Fibroblast of skin of left biceps (primary cell): Measurements from ENCODE around the gene DPF1.

Source experiments
- DNase-seq, 2 experiments: peaks; one replicate each; pipeline ENCODE4 v3.0.0-alpha.2; 2013; ENCODE audit warnings: low read depth in 2 of 2

DPF1 gene

DNA sequence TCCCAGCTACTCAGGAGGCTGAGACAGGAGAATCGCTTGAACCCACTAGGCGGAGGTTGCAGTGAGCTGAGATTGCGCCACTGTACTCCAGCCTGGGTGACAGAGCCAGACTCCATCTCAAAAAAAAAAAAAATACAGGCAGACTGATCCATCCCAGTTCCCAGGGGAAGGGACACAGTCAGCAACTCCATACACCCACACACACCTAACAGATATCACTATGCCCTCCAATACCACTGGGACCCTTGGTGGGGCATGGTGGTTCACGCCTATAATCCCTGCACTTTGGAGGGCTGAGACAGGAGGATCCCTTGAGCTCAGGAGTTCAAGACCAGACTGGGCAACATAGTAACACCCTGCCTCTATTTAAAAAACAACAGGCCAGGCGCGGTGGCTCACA is 2.6 kb downstream of the DPF1 start:
- DNase-seq = no peak

DNA sequence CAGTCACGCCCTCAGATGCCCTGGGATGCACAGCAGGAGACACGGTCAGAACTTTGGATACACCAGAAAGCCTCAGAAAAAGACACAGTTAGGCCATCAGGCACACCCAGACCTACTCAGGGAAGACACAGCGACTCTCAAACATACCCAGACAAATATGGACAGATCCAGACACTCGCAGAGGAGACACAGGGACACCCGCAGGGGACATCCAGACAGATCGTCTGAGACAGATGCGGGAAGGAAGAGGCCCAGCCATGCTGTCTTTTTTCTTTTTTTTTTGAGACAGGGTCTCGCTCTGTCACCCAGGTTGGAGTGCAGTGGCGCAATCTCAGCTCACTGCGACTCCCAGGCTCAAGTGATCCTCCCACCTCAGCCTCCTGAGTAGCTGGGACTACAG is 4.8 kb downstream of the DPF1 start:
- no peak for DNase-seq

DNA sequence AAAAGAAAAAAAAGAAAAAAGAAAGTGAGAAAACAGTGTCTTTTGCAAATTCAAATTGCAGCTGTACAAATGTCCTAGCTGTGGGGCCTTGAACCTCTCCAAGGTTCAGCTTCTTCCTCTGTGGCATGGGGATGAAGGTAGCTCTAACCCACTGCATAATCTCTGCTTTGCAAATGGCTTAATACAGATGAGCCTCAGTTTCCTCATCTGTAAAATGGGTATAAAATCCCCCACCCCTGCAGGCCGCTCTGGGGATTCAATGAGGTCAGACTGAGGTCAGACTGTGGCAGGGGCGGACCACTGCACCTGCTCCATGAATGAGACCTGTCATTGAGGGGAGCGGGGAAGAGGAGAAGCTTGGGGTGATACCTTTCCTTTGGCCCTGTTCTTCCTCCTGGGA is 5.8 kb downstream of the DPF1 start:
- no peak for DNase-seq

DNA sequence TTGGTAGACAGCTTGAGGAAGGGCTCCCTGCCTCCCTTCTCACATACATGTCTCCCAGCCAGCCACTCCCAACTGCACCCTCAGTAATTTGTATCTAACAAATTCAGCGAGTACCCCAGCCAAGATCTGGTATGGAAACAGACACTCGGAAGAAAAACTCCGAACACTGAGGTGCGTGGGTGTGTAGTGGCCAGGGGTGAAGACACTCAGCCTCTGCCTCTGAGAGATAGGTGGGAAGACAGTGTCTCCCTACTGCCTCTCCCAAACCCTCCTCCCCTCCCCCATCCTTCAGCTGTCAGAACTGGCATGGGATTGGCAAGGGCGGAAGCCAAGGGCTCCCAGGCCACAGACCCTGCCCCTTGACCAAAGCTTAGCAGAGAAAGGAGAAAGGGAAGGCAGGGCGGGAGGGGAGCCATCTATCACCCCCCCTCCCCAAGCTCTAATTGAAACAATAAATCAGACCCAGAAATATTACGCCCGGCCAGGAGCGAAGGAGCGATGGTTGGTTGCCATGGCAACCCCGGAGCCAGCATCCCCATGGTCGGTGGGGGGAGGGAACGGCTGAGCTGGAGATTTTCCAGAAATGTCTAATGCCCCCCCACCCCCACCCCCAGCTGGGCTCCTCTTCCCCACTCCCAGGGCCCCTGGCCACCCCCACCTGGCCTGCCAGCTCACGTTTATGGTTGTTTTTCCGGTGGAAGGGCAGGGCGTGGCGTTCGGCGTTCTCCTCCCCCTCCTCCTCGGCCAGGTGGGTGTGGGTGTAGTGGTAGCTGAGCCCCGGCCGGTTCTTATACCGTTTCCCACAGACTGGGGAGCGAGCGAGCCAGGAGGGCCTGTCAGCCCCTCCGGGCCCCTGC is 7.0 kb downstream of the DPF1 start:
- DNase-seq = no peak

DNA sequence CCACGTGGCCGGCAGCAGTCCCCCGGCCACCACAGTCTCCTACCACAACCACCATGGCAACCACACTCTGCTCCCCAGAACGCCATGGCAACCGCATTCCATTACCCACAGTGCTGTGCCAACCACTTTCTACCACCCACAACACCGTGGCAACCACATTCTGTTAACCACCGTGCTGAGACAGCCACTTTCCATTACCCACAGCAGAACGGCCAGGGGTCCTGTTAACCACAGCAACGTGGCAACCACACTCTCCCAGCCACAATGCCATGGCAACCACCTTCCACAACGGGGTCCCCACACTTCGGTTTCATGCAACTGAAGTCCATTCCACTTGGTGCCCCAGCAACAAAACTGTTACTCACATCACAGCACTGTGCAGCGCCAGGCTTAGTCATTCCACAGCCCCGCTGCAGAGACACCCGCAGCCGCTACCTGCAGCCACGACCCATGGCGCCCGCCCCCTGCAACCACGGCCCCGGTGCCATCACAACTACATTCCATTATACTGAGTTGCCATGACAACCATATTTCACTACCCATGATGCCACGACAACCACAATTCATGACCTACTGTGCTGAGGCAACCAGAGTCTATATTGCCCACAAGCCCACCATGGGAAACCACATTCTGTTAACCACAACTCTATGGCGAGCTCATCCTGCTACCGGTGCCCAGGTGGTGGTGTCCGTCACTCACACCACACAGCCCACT is 10.0 kb downstream of the DPF1 start:
- no peak for DNase-seq

DNA sequence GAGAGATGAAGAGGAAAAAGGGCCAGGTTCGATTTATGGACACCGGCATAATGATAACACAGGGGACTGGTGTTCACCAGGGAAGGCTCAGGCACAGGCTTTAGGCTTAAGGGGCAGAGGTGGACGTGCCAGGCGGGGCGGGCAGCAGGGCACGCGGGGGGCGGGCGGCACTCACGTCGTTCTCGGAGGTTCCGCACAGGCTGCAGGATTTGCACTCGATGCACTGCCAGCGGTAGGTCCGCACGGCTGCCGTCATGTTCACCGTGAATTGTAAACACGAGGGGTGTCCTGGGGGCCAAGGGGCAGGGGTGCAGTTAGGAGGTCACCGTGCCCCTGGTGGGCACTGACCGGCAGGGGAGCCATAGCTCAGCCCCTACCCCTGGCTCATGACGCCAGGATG is 10.6 kb downstream of the DPF1 start:
- no peak for DNase-seq

DNA sequence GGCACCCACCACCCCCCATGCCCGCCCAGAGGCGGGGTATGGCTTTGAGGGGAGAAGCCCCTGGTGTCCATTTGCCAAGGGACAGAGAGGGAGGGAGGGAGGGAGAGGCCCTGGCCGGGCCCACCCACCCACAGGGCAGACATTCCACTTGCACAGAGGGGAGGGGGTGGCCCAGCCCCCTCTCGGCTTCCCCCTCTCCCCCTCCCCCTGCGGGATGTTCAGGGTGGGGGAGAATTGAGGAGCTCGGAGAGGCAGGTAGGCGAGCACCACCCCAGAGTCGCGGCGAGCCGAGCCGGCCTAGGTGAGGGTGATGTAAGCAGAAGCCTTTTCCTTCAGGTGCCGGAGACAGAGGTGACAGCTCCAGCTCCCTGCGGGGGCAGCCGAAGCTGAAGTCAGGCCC is 12.3 kb downstream of the DPF1 start:
- no peak for DNase-seq

DNA sequence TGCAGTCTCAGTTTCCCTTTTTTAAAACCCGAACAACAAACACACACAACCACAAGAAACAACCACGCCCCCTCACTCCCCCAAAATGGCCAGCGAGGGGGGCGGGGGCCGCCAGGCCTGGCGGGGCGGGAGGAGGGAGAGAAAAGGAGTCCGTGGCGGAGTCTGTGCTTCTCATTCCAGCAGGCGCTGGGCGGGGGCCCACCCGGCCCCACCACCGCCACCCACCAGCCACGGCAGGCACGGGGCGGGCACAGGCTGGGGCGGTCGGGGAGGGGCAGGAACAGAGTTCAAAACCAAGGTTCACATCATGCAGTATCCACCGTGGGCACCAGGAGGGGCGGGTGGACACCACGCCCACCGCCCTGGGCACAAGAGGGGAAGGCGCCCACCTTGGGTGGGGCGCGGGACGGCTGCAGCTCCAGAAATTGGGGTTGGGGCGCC is 12.9 kb downstream of the DPF1 start:
- no peak for DNase-seq

DNA sequence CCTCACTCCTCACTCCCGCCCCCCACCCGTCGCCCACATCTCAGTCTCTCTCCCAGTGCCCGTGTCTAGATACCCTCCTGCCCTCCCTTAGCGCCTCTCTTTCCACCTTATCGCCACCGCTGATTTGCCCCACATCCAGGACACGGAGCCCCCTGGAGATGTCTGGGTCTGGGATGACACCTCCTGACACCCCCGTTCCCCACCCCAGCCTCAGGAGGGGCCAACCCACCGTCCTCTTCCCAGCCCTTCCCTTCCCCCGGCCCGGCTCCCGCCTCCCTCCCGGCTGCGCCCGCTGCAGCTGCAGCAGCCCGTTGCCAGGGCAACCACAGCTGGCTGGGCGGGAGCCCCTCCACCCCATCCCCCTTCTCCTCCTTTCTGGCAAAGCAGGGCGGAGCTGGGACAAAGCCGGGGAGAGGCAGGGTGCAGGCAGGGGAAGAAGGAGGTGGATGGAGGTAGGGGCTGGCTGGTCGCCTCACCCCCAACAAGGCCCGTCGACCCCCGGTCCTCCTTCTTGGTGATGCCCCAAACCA is 13.5 kb downstream of the DPF1 start:
- no peak for DNase-seq

DNA sequence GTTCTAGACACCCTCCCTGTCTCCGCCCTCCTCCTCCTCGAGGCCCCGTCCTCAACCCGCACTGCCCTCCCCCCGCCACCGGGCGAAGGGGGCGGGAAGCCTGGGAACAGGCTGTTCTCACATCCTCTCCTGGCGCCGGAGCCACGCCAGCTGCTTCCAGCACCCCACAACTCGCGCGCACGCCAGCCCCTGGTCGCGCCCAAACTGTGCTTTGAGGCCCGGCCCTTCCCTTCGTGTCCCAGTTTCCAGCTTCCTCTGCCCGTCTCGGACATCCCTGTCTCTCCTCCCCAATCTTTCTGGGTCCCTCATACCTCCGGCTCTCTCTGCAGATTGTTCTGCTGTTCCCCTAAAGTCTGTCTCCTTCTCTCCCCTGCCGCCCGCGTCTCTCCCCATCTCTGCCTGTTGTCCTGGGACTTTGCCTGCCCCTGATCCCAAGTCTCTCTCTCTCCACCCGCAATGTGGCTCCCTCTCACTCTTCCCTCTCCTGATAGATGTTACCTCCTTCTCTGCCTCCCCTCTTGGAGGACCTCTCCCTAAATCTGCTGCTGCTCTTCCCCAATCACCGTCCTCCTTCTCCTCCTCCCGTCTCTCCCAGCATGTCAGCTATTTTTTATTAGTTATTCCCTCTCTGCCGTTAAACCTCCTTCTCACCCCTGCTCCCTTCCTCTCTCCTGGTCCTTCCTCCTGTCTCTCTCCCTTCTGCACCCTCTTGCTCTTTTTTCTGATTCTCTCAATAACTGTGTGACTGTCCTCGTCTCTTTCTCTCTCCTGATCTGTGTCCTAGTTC is 14.2 kb downstream of the DPF1 start:
- no peak for DNase-seq

DNA sequence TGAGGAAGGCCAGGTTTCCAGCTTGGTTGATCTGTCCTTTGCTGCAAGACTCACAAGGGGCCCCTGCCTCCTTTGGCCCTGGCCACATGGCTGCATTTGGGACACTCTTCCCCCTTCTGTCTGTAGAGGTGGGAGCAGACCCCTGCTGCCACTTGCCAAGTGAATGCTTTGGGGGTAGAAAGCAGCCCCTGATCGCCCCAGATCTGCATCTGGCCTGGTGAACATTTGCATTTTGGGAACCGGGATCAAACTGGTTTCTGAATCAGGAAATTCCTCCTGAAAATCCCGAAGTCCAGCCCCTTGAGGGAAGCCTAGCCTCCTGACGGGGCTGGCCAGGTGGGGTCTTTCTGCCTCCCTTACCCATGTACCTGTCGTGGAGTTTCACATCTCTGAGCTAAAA is 14.9 kb downstream of the DPF1 start:
- no peak for DNase-seq

DNA sequence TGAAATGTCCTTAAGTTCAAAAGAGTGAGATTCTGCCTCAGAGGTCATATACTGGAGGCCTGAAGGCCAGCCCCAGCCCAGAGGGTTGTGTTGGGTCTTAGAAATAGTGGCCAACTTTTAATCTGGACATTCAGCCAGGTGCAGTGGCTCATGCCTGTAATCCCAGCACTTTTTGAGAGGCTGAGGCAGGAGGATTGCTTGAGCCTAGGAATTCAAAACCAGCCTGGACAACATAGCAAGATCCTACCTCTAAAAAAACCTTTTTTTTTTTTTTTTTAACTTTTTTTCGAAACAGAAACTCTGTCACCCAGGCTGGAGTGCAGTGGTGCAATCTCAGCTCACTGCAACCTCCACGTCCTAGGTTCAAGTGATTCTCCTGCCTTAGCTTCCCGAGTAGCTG is 15.5 kb downstream of the DPF1 start:
- no peak for DNase-seq

DNA sequence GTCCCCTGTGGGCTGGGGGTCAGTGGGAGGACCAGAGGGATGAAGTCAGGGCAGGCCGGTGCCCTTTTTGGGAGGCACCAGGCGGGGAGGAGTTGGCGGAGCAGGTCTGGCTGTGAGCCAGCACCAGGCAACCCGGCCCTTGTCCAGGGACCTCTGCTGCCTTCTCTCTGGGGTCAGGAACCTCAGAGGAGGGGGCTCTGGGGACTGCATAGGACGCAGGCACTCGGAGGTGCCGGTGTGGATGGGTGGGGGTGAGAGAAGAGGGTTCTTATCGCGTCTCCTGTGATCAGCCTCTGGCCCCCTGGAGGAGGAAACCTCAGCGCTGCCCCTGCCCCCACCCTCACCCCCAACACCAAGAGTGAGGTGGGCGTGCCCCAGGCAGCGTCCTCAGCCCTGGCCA is 16.5 kb downstream of the DPF1 start:
- DNase-seq = no peak

DNA sequence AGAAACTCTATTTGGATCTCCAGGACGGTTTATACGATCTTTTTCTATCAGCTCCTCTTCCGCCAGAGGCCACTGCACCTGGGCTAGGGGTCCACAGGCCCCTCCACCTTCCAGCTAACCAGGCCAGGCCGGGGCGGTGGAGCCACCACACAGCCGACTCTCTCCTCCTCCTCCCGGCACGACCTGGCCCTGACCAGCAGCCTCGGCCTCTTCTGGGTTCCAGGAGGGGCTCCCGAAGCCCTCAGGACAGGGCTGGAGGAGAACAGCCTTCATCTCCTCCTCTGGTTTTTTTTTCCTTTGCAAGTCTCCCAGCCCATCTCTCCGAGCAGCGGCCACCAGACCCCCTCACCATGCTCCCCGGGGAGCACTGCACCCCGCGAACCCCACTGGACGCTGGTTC is 17.1 kb downstream of the DPF1 start:
- no peak for DNase-seq

DNA sequence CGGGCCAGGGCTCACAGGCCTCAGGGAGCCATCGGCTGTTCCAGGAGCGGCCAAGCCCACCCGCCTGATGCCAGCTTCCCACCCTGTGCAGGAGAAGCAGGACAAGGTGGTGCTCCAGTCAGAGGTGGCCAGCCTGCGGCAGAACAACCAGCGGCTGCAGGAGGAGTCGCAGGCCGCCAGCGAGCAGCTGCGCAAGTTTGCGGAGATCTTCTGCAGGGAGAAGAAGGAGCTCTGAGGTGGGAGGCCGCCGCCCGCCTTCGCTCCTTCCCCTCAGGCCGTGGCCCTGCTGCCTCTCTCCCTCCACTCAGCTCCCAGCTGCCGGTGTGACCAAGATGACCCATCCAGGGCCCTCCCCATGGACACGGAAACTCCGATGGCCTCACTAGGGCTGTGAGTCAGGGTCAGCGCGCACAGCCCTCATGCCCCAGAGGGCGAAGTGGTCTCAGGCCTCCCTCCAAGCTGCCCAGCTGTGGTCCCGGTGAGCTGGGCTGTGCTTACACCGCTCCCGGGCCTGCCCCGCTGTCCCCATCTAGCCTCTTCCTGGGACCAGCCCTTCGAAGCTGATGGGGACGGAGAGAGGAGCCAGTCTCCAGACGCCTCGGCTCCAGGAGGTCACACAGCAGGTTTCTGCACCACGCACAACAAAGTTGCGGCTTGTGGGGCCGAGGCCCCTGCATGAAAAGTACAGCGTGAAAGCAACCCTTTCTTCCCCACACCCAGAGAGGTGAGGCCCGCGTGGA is 17.8 kb downstream of the DPF1 start:
- no peak for DNase-seq

DNA sequence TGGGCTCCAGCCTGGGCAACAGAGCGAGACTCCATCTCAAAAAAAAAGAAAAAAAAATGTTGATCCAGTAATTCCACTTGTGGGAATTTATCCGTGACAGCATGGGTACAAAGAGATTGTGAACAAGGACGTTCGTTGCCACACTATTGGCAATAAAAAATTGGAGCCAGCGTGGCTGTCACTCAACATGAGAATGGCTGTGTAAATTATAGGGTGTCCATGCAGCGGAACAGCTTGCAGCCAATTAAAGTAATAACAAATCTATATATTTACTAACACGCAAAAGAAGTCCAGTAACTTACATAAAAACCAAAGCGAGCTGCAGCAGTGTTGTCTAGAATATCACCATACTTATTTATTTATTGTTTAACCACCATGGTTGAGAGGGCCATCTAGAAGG is 19.3 kb downstream of the DPF1 start:
- no peak for DNase-seq

DNA sequence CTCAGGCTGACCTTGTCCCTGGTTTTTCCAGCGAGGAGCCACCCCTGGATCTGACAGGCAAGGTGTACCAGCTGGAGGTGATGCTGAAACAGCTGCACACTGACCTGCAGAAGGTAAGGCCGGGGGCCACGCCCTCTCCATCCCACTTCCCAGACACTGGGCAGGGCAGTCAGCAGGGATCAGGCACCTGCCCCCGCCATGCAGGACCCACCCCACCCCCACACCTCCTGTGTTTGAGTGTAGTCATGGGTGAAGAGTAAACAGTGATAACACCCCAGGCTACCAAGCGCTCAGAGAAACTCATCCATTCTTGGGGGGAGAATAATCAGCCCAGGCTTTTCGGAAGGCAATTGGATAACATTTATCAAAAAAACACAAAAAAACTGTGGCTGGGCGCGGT is 19.9 kb downstream of the DPF1 start:
- DNase-seq = no peak

DNA sequence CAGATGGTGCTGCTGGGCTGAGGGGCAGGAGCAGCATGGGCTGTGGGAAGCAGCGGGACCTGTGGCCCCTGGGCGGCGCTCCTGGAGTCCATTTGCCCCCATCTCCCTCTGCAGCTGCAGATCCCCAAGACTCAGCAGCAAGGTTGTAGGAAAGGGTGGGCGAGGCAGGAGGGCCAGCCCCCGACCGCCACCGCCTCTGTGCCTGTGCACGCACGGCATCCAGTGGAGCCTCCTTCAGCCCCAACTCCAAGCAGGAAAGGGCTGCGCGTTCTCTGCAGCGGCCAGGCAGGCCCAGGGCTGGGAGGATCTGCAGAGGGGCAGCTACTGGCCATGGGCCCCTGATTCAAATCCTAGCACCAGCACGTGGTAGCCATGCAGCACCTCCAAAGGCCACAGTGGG is 20.8 kb downstream of the DPF1 start:
- DNase-seq = no peak

DNA sequence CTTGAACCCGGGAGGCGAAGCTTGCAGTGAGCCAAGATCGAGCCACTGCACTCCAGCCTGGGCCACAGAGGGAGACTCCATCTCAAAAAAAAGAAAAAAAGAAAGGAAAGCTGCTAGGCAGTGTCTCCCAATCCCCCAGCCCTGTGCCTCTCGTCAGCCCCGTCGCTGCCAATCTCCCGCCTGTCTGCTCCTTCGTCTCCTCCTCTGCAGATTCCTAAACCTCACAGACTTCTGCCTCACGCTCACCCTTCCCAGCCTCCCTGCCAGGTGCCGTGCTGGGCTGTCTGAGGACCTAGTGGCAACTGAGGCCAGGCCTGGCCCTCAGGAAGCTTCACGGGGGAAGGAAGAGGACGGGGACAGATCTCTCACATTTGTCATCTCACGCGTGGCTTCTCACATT is 21.5 kb downstream of the DPF1 start:
- DNase-seq = no peak

DNA sequence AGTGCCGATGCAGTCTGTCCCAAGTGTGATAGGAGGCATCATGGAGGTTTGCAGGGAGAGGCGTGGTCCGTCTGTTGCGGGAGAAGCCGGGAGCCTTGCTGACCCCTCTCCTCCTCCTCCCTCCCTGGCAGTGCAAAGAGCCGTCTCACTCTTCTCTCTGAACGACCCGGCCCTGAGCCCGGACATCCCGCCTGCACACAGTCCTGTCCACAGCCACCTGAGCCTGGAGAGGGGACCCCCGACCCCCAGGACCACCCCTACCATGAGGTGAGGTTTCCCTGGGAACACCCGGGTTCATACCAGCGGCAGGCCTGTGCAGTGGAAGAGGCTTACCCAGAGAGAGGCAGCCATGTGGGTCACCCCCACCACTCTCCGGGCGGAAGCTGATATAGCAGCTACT is 22.3 kb downstream of the DPF1 start:
- DNase-seq = no peak

DNA sequence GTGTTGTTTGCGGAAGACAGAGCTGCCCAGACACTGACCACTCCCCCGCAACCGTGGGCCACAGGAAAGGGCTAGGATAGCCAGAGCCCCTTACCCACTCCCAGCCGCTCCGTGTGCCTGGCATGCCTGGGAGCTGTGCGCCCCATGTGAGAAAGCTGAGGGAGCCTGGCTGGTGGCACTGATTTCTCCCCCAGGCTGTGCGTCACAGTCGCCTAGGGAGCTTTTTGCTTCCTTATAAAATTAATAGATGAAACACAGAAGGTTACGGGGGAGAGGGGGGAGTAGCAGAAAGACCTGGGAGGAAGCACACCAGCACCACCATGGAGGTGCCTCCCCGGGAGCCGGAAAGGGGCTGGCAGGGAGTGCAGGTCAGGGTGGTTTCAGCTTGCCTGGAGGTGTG is 24.7 kb downstream of the DPF1 start:
- no peak for DNase-seq
